Placental pericyte (primary cell): ENCODE results near the gene ZNF329. TPM values are rescaled to one million over a fixed set of nuclear protein-coding genes. Genes with fewer than 3 reads are reported as not detected.

Source experiments
- total RNA-seq: library from RNA; depleted of rRNA; stranded (reverse); fragments of >200 nt; gene quantifications from 2 replicates; pipeline ENCODE4 v1.2.3, GENCODE V29; 2012

The ZNF329 gene
- 11.4 and 12.6 TPM in 2 replicates for total RNA-seq

DNA sequence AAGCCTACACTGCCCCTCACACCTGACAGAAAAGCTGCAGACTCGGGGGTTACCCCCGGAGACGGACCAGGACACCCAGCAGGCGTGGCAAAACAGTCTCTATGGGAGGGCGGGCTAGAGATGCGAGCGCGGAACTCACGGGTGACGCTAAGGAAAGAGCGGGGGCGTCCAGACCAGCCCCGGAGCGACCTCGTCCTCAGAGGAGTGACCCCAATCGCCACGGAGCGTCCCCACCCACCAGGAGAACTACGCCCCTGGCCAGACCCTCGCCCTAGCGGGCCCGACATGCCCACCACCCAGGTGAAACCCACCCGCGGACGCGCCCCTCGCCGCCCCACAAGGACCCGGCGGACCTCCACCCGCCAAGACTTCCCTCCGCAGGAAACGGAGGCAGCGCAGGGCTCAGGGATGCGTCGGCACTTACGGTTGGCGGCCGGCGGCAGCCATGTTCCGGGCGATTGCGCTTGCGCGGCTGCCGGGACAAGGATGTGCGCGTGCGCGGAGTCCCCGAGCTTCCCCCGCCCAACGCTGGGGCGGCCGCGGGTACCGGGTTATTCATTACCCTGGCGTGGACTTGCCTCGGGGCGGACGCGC, at the start of gene ZNF329:
ZNF329 (minus strand) TSS at position 462 of the 594 bp plus-strand sequence. CDS start 21,286 bp downstream, outside the sequence.

GRCh38 chr19:58182989-58183816, 32.6 kb upstream of the ZNF329 start, which contains the start of gene ZNF274:
Gene ZNF274 (plus strand): TSS chr19:58183061. CDS start chr19:58183966, 905 bp downstream.

DNA sequence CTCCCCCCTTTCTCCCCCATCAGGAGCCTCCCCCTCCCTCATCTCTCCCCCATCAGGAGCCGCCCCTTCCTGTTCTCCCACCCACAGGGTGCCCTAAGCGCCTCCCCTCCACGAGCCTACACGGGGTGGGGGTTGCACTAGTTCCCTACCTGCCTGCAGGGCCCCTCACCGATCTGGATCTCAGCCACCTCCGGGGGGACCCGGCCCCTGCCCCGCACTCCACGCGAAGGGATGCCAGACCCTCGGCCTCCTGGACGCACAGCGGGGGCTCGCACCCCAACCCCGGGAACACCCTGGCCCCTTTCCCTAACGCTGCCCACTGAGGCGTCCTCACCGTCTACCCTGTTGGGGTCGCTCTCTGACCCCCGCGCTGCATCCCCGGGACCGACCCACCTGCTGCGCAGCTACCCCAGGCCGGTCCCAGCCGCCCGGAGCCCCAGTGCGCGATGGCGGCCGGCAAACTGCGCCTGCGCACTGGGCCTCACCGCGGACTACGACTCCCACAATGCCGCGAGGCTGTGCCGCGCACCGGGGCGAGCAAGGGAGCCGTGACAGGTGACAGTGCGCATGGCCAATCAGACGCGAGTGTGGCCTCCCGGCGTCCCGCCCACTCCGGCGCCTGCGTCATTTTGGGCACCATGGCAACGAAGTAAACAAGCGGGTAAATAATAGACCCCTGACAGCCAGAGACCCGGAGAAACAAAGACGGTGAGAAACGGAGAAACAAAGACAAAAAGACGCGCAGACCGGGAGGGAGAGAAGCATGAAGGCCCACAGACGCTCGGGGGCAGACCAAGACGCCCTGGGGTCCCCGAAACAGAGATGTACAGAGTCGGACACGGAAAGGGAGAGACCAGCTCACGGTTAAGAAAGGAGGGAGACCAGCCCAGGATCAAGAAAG, 52.6 kb downstream of the ZNF329 start, which contains the start of gene ZSCAN18:
ZSCAN18 (minus strand) TSS at position 451 of the 901 bp plus-strand sequence. CDS start 7,964 bp downstream, outside the sequence.

Other genes with a start within 250 kb of the ZNF329 start
- gene ZNF417, start 234.2 kb downstream of the ZNF329 start, total RNA-seq, result 13.3 and 17.9 TPM in 2 replicates
- 3.1 and 4.0 TPM in 2 replicates for gene ZNF418, start 215.4 kb downstream of the ZNF329 start, total RNA-seq
- gene ZNF256, start 203.1 kb downstream of the ZNF329 start, total RNA-seq, result 4.8 and 5.0 TPM in 2 replicates
- 0.14 and 0.44 TPM in 2 replicates for gene C19orf18, start 176.3 kb downstream of the ZNF329 start, total RNA-seq
- 14.2 and 18.4 TPM in 2 replicates for gene ZNF606, start 148.0 kb downstream of the ZNF329 start, total RNA-seq
- not detected in 2 replicates for gene ZSCAN1, start 116.8 kb downstream of the ZNF329 start, total RNA-seq
- 2.7 and 3.9 TPM in 2 replicates for gene ZNF135, start 91.5 kb downstream of the ZNF329 start, total RNA-seq
- 19.3 and 29.3 TPM in 2 replicates for gene ZSCAN18, start 52.6 kb downstream of the ZNF329 start, total RNA-seq
- gene ZNF274, start 32.3 kb upstream of the ZNF329 start, total RNA-seq, result 20.8 and 22.8 TPM in 2 replicates
- 35.5 and 45.0 TPM in 2 replicates for gene ZNF544, start 78.1 kb upstream of the ZNF329 start, total RNA-seq
- gene ZNF8, start 128.2 kb upstream of the ZNF329 start, total RNA-seq, result 4.2 and 7.6 TPM in 2 replicates
- gene ERVK3-1, start 154.6 kb upstream of the ZNF329 start, total RNA-seq, result 40.5 and 45.0 TPM in 2 replicates
- 3.3 and 5.4 TPM in 2 replicates for gene ZSCAN22, start 176.2 kb upstream of the ZNF329 start, total RNA-seq
- gene A1BG, start 202.7 kb upstream of the ZNF329 start, total RNA-seq, result 3.3 and 8.8 TPM in 2 replicates
- 0.57 and 1.3 TPM in 2 replicates for gene ZNF497, start 212.0 kb upstream of the ZNF329 start, total RNA-seq
- 1.8 and 2.4 TPM in 2 replicates for gene ZNF837, start 230.2 kb upstream of the ZNF329 start, total RNA-seq
- 1,396 and 1,689 TPM in 2 replicates for gene RPS5, start 236.5 kb upstream of the ZNF329 start, total RNA-seq
- gene RNF225, start 244.9 kb upstream of the ZNF329 start, total RNA-seq, result 0.22 and 0.43 TPM in 2 replicates